Upper lobe of left lung (tissue), 6 donors: ENCODE data around the gene NTPCR. TPM values are rescaled to one million over a fixed set of nuclear protein-coding genes. Genes with fewer than 3 reads are reported as not detected.

Experiments used
- ATAC-seq, 2 donors: fragments of 200-7000 bp; cut with Tn5 transposase; one replicate each; pipeline ENCODE4 v1.9.1; 2022; ENCODE audit warnings: mild to moderate bottlenecking in 2 of 2, moderate library complexity in 2 of 2; ENCODE audit not compliant: low FRiP score in 2 of 2
- DNase-seq, 2 donors: peaks; one replicate each; pipeline ENCODE4 v3.0.0-alpha.2; 2019 to 2020
- H3K27ac ChIP-seq, 4 donors: fragments of 200-600 bp; sonication (generic); one replicate each; pipeline ENCODE4 v1.5.1; 2016 to 2019
- H3K27me3 ChIP-seq, 4 donors: fragments of 200-600 bp; sonication (generic); one replicate each; pipeline ENCODE4 v1.5.1; 2017 to 2019
- H3K36me3 ChIP-seq, 4 donors: fragments of 200-600 bp; sonication (generic); one replicate each; pipeline ENCODE4 v1.5.1; 2016 to 2019
- H3K4me1 ChIP-seq, 4 donors: fragments of 200-600 bp; sonication (generic); one replicate each; pipeline ENCODE4 v1.5.1; 2018 to 2019
- H3K4me3 ChIP-seq, 4 donors: fragments of 200-600 bp; sonication (generic); one replicate each; pipeline ENCODE4 v1.5.1; 2017 to 2019; ENCODE audit warnings: mild to moderate bottlenecking in 2 of 4, moderate library complexity in 1 of 4
- H3K9me3 ChIP-seq, 4 donors: fragments of 200-600 bp; sonication (generic); one replicate each; pipeline ENCODE4 v1.5.1; 2018 to 2019
- CTCF ChIP-seq, 6 experiments: fragments of 450-650 bp in 4 of 6; fragments of 200-600 bp in 2 of 6; sonication (generic) in 2 of 6; IDR thresholded peaks; one replicate each; pipeline ENCODE4 v1.5.1; 2016 to 2019; ENCODE audit warnings: antibody characterized with exemption in 6 of 6
- EP300 ChIP-seq, 4 donors: sonication (generic); formaldehyde crosslinking; IDR thresholded peaks; one replicate each; pipeline ENCODE4 v1.5.1; 2017; ENCODE audit warnings: antibody characterized with exemption in 4 of 4, control low read depth in 2 of 4
- POLR2A ChIP-seq, 4 donors: fragments of 450-650 bp; IDR thresholded peaks; one replicate each; pipeline ENCODE4 v1.5.1; 2016 to 2017; ENCODE audit warnings: antibody characterized with exemption in 4 of 4, mild to moderate bottlenecking in 2 of 4
- POLR2AphosphoS5 ChIP-seq, 2 donors: sonication (generic); formaldehyde crosslinking; IDR thresholded peaks; one replicate each; pipeline ENCODE4 v1.5.1; 2017; ENCODE audit warnings: antibody characterized with exemption in 2 of 2
- WGBS, 2 donors: methylation state at CpG; one replicate each; pipeline ENCODE4 v1.1.5; 2017 to 2018; 5-methylcytosine and 5-hydroxymethylcytosine counted together
- total RNA-seq, 6 donors: library from RNA; depleted of rRNA in 4 of 6; stranded (reverse); fragments of >200 nt in 4 of 6; gene quantifications; one replicate each; pipeline versions ENCODE4 v1.1.0 to v1.2.1, GENCODE V29; 2016 to 2021
- donor health status: DM: no; HTN: no; CAD: no; lungs with moderate emphysema.
- donor health status: DM: no; HTN: yes; CAD: no; lungs with severe emphysema.

NTPCR gene
- total RNA-seq, 6 donors from 2014 or later = 15.2 to 35.5 (median 21.2) TPM

DNA sequence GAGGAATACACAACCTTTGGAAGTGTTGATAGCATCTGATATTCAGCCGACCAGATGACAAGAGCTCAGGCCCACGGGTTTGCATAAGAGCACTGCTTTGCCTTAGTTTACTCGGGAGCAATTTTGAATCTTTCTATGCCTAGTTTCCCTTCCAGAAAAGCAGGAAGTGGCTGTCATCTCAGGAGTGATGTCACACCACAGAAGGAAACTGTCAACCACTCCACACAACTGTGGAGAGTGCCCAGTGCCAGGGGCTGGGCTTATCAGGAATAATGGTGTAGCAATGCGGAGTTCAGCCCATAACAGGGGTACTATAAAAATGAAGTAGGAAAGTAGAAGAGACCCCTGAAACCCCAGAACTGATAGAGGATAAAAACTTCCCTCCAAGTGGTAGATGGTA lies 28.4 kb downstream of the NTPCR start:
- peak overlapping the region in 1 of 4 donors; percentile 58 for H3K27ac ChIP-seq
- 53% methylated on average over 4 of the region's 4 CpGs for WGBS, 2 donors
- H3K36me3 ChIP-seq = peaks cover 0 to 6% (median 0%) of the 10 kb centered on the region in 4 donors
- peaks cover 0 to 2% (median under 1%) of the 10 kb centered on the region in 4 donors for H3K9me3 ChIP-seq
- H3K27me3 ChIP-seq = no peaks in the 10 kb centered on the region
- DNase-seq (no peak), ATAC-seq (no peak)
- TF ChIP-seq POLR2AphosphoS5 (IDR thresholded peaks at IDR 0.05) = no peak
- no peak overlapping the region for H3K4me3 ChIP-seq
- peaks cover 12 to 20% (median 14%) of the 10 kb centered on the region in 4 donors for H3K4me1 ChIP-seq

DNA sequence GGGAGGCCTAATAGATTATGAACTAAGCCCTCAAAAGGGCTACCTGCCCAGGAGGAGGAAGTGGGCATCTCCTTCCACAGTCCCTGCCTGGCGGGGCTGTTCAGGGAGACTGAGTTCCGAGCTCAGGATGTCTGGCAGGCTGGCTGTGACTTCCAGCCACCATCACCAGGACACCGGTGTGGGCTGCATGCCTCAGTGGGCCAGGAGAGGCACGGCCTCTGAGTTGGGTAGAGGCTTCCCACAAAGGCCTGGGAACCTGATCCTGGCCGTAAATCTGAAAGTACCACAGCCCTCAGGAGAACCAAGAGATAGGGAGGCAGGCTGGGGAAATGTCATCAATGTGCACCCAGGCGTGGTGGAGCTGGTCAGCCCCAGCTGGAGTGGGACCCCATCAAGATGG lies 29.1 kb downstream of the NTPCR start:
- peak in 1 of 2 donors; percentile 29 for DNase-seq
- no peaks in the 10 kb centered on the region for H3K27me3 ChIP-seq
- H3K9me3 ChIP-seq = no peaks in the 10 kb centered on the region
- peaks cover 12 to 20% (median 14%) of the 10 kb centered on the region in 4 donors for H3K4me1 ChIP-seq
- no peak overlapping the region for H3K4me3 ChIP-seq
- TF ChIP-seq POLR2AphosphoS5 (IDR thresholded peaks at IDR 0.05) = no peak
- no peak for TF ChIP-seq CTCF (IDR thresholded peaks at IDR 0.05)
- TF ChIP-seq POLR2A (IDR thresholded peaks at IDR 0.05) = no peak
- no peak for TF ChIP-seq EP300 (IDR thresholded peaks at IDR 0.05)
- H3K27ac ChIP-seq = no peak overlapping the region
- H3K36me3 ChIP-seq = peaks cover 0 to 6% (median 0%) of the 10 kb centered on the region in 4 donors
- WGBS, 2 donors = 97 to 98% methylated on average over 4 to 6 of the region's 6 CpGs
- ATAC-seq = no peak

GRCh38 chr1:232980355-232980978 lies 30.1 kb downstream of the NTPCR start:
- Histone ChIP-seq H3K27me3 (no peaks in the 10 kb centered on the region), H3K9me3 (no peaks in the 10 kb centered on the region), H3K4me3 (no peak overlapping the region), H3K4me1 (peaks cover 11 to 16% (median 14%) of the 10 kb centered on the region in 4 donors), H3K36me3 (peaks cover 0 to 6% (median 0%) of the 10 kb centered on the region in 4 donors), H3K27ac (no peak overlapping the region)
- no peak for TF ChIP-seq CTCF (IDR thresholded peaks at IDR 0.05)
- no peak for TF ChIP-seq POLR2AphosphoS5 (IDR thresholded peaks at IDR 0.05)
- no peak for TF ChIP-seq POLR2A (IDR thresholded peaks at IDR 0.05)
- TF ChIP-seq EP300 (IDR thresholded peaks at IDR 0.05) = no peak
- ATAC-seq (no peak), DNase-seq (peak in 1 of 2 donors; percentile 36)
- 81 to 85% methylated on average over 13 of the region's 13 CpGs for WGBS, 2 donors

DNA sequence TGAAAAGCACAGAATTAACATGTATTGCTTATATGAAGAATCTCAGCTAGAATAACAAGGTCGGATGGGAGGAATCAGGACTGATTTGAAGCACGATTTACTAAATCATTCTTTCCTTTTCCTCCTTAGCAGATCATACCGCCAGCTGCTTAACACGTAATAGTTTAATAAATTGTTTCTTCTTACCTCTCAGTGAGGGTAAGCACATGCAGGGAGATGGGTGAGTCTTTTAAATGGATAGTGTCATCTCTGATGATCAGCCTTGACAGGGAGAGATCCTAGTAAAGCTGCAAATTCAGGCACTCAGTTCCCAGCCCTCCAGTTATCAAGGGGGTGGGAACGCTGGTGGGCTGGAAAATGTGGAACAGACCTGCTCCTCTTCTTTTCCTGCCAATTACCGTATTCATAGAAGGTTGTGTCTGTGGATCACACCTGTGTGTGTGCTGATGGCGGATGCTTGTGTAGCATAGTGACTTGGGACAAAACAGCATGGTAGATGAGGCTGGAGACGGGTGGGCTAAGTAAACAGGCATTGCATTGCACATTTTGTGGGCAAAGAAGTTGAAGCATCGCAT lies 30.7 kb downstream of the NTPCR start:
- peaks cover 0 to 6% (median 0%) of the 10 kb centered on the region in 4 donors for H3K36me3 ChIP-seq
- no peaks in the 10 kb centered on the region for H3K9me3 ChIP-seq
- H3K4me3 ChIP-seq = no peak overlapping the region
- no peak for DNase-seq
- WGBS, 2 donors = 88 to 90% methylated on average over 9 of the region's 9 CpGs
- peaks cover 5 to 16% (median 13%) of the 10 kb centered on the region in 4 donors for H3K4me1 ChIP-seq
- no peaks in the 10 kb centered on the region for H3K27me3 ChIP-seq
- H3K27ac ChIP-seq = no peak overlapping the region
- no peak for ATAC-seq
- no peak for TF ChIP-seq CTCF (IDR thresholded peaks at IDR 0.05)
- no peak for TF ChIP-seq POLR2A (IDR thresholded peaks at IDR 0.05)
- TF ChIP-seq POLR2AphosphoS5 (IDR thresholded peaks at IDR 0.05) = no peak

DNA sequence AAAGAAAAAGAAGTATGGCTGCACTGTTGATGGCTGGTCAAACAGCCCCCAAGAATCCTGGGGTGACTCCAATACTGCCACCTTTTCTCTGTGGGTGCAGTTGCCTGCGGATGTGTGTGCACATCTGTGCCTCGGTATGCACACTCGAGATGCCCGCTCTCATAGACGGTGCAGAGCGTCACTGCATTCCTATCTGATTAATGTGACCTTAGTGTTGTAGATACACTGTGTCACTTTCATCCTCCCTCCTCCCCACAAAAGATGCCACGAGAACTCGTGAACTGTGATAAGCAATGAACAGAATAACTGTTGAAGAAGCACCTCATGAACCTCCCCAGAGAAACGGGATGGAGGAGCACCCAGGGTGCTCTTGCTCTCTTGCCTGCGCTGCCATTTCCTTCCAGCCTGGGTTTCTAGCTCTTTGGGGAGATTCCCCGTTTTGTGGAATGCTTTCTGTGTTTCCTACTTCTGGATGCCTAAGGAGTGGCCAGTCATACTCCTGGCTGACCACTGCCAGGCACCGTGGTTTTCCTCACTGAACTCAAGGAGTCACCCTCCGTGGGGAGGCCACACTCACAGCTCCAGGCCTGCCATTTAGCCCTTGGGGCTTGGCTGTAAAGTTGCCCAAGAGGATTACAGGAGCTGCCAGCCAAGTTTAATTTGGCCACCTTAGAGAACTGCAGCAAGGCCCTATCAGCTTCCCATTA lies 32.0 kb downstream of the NTPCR start:
- 80 to 89% methylated on average over 13 of the region's 13 CpGs for WGBS, 2 donors
- H3K4me3 ChIP-seq = no peak overlapping the region
- TF ChIP-seq POLR2A (IDR thresholded peaks at IDR 0.05) (no peak), POLR2AphosphoS5 (IDR thresholded peaks at IDR 0.05) (no peak), EP300 (IDR thresholded peaks at IDR 0.05) (no peak), CTCF (IDR thresholded peaks at IDR 0.05) (no peak)
- H3K27ac ChIP-seq = no peak overlapping the region
- DNase-seq (no peak), ATAC-seq (no peak)
- no peaks in the 10 kb centered on the region for H3K27me3 ChIP-seq
- H3K4me1 ChIP-seq = peaks cover 5 to 16% (median 13%) of the 10 kb centered on the region in 4 donors
- no peaks in the 10 kb centered on the region for H3K36me3 ChIP-seq
- H3K9me3 ChIP-seq = no peaks in the 10 kb centered on the region
